Cerebellar cortex (tissue), 1 donor: ENCODE results near the gene SLC12A5.
A peak's percentile ranks its signal among the peaks of the same experiment; 100 is the strongest.
"Not testable (repeated sequence)": the region's sequence is repeated elsewhere in the genome, so short reads cannot be mapped to it uniquely, and the experiment has no call there.

Experiments
- DNase-seq: peaks from one replicate; pipeline ENCODE4 v3.0.0-alpha.2; 2015; ENCODE audit warnings: low spot score

The SLC12A5 gene

GRCh38 chr20:46028772-46029371, at the start of gene SLC12A5:
Gene SLC12A5, plus strand, starts transcription at chr20:46029215. Its CDS starts 130 bp downstream, at chr20:46029345.
- DNase-seq = peak; percentile 81

GRCh38 chr20:45981261-45981660, 47.8 kb upstream of the SLC12A5 start:
- DNase-seq = no peak

DNA sequence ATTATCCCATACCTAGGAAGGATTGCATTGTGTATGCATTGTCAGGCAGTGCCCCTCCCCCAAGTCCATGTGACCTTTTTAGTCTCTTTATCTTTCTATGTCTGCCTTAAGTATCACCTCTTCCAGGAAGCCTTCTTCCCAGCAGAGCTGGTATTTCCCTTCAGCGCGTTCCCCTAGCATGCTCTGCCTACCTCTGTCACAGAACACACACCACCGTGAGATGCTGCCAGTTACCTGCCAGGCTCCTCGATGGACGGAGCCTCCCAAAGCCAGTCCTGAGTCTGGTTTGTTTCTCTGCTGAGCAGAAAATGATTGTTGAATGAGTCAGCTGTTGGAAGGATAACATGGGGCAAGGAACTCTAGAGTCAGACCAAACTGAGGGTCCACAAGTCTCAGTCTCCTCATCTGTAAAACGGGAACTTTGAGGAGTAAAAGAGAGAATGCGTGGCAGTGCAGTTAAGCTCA, 45.7 kb upstream of the SLC12A5 start:
- no peak for DNase-seq

DNA sequence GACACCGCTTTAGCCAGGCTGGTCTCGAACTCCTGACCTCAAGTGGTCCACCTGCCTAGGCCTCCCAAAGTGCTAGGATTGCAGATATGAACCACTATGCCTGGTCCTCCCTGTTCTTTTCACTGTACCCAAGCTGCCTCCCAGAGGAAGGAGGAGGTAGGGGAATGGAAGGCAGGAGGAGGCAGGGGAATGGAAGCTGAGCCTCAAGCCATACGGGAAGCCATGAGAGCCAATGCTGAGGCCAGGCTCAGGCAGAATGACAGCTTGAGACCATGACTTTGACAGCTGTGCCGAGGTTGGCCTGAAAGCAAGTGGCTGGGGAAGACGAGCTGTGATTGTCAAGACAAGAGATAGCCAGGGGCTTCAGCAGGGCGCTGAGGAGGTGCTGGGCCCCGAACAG, 43.4 kb upstream of the SLC12A5 start:
- peak; percentile 48 for DNase-seq

GRCh38 chr20:45987108-45987780, 41.8 kb upstream of the SLC12A5 start:
- peak; percentile 79 for DNase-seq

DNA sequence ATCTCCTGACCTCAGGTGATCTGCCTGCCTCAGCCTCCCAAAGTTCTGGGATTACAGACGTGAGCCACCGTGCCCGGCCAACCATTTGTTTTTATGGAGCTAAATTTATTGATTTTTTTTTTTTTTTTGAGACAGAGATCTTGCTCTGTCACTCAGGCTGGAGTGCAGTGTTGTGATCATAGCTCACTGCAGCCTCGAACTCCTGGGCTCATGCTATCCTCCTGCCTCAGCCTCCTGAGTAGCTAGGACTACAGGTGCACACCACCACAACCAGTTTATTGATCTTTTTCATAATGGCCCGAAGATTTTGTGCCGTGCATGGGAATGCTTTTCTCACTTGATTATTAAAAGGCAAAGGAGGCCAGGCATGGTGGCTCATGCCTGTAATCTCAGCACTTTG, 40.2 kb upstream of the SLC12A5 start:
- DNase-seq = not testable (repeated sequence)

- DNase-seq = no peak
Observed at GRCh38 chr20:45991616-45992015, 37.4 kb upstream of the SLC12A5 start.

GRCh38 chr20:45993197-45993951, 35.6 kb upstream of the SLC12A5 start:
- DNase-seq = no peak

DNA sequence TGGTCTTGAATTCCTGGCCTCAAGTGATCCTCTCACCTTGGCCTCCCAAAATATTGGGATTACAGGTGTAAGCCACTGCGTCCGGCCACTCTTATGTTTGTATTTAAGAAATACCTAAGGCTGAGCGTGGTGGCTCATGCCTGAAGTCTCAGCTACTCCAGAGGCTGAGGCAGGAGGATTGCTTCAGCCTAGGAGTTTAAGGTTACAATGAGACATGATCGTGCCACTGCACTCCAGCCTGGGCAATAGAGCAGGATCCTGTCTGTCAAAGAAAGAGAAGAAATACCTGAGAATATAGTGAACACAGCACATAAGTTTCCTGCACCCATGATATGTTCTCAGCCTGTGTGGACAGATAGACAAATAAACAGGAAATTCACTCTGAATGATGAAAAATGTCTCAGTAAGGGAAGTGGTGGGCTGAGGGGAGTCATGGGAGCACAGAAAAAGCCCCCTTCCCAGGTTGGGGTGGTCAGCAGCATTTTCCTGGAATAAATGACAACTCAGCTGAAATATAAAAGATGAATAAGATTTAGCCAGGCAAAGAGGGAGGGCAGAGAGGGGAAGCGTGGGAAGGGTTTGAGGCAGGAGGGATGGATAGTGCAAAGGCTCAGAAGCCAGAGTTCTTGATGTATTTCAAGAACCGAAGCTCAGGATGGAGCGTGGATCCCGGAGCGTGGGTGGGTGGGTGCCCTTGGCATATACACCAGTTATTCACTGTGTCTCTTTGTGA, 34.1 kb upstream of the SLC12A5 start:
- DNase-seq = no peak

- DNase-seq = not testable (repeated sequence)
Observed at GRCh38 chr20:45995495-45996097, 33.4 kb upstream of the SLC12A5 start.

GRCh38 chr20:45997187-45997586, 31.8 kb upstream of the SLC12A5 start:
- no peak for DNase-seq

GRCh38 chr20:45998337-45998736, 30.7 kb upstream of the SLC12A5 start:
- DNase-seq = no peak

GRCh38 chr20:45998761-45999160, 30.3 kb upstream of the SLC12A5 start:
- DNase-seq = no peak

DNA sequence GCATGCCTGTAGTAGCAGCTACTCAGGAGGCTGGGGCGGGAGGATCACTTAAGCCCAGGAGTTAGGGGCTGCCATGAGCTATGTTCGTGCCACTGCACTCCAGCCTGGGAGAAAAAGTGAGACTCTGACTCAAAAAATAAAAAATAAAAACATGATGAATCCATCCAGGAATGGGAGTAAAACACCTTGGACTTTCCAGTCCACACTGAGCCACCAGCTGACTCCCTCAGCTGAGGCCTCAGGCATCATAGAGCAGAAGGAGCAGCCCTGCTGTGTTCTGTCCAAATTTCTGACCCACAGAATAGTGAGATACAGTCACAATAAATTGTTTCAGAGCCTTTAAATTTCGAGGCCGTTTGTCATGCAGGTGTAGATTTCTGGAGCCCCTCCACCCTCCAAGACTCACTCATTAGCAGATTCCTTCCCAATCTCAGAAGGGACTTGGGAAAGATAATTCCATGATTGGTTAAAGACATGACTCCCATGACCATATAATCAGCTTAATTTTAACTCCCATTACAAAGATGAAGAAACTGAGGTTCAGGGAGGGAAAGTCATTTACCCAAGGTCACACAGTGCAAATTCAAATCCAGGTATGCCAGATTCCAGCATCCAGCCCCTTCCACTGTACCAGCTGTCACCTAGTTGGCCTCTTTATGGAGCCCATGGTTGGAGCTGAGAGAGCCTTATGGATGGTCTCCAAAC, 29.3 kb upstream of the SLC12A5 start:
- no peak for DNase-seq

- no peak for DNase-seq
Observed at GRCh38 chr20:46000262-46000996, 28.6 kb upstream of the SLC12A5 start.

DNA sequence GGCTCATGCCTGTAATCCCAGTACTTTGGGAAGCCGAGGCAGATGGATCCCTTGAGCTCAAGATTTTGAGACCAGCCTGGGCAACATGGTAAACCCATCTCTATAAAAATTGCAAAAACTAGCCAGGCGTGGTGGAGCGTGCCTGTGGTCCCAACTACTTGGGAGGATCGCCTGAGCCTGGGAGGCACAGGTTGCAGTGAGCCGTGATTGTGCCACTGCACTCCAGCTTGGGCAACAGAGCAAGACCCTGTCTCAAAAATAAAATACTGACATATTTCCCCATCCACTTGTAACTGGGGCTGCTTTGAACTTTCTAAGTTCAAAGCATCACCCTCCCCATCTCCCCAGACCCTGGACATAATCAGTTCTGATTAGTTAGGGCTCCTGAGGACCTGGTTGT, 27.5 kb upstream of the SLC12A5 start:
- no peak for DNase-seq

DNA sequence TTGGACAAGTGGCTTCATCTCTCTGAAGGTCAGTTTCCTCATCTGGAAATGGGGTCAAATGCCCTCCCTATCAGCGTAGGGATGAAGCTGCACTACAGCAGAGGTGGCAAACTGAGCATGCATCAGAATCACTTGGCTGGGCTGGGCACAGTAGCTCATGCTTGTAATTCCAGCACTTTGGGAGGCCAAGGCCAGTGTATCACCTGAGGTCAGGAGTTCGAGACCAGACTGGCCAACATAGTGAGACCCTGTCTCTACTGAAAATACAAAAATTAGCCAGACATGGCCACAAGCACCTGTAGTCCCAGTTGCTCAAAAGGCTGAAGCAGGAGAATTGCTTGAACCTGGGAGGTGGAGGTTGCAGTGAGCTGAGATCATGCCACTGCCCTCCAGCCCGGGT, 27.0 kb upstream of the SLC12A5 start:
- no peak for DNase-seq

DNA sequence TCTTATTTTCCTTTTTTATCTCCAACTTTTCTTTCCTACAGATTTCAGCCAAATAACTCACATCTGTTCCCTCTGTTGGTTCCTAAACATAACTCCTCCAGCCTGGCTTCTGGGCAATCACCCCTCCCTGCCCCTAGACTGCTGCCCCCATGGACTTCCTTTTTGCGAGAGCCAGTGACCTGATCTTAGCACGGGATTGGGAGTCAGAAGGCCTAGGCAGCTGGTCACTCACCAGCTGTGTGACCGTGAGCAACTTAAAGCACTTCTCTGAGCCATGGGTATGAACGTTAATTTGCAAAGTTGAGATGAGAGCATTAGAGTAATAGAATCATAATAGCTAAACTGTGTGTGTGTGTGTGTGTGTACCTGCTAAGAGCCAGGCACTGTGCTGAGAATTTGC, 24.8 kb upstream of the SLC12A5 start:
- no peak for DNase-seq

- DNase-seq = no peak
Observed at GRCh38 chr20:46004889-46005473, 24.0 kb upstream of the SLC12A5 start.

GRCh38 chr20:46006022-46006705, 22.9 kb upstream of the SLC12A5 start:
- no peak for DNase-seq
